ENCODE measurements around the gene ACTG2. TPM values are rescaled to one million over a fixed set of nuclear protein-coding genes. Genes with fewer than 3 reads are reported as not detected.
A peak's percentile ranks its signal among the peaks of the same experiment; 100 is the strongest.

The ACTG2 gene
- total and polyA plus RNA-seq, 7 donors, result 0.44 to 4.0 (median 2.7) TPM

- Histone ChIP-seq H3K4me1 (no peaks in the 10 kb centered on the region), H3K4me3 (no peak overlapping the region), H3K27ac (no peak overlapping the region), H3K9me3 (no peaks in the 10 kb centered on the region), H3K27me3 (ENCODE audit: insufficient read depth in 3 of 3, low read length in 2 of 3) (no peaks in the 10 kb centered on the region), H3K36me3 (ENCODE audit: insufficient read depth in 1 of 2, low read depth in 1 of 2) (no peaks in the 10 kb centered on the region)
- intact Hi-C loops (cut with DNase I), result no loop called here
- no peak for TF ChIP-seq CTCF (IDR thresholded peaks at IDR 0.05)
- ATAC-seq (no peak), DNase-seq (no peak)
- WGBS, 3 donors, result 88 to 96% (median 89%) methylated on average over 1 of the region's 1 CpG
Measured at GRCh38 chr2:73904952-73905351, 12.1 kb downstream of the ACTG2 start.

- DNase-seq, result no peak
- intact Hi-C loops (cut with DNase I), result no loop called here
- Histone ChIP-seq H3K27ac (no peak overlapping the region), H3K4me3 (no peak overlapping the region), H3K9me3 (no peaks in the 10 kb centered on the region), H3K36me3 (ENCODE audit: insufficient read depth in 1 of 2, low read depth in 1 of 2) (no peaks in the 10 kb centered on the region), H3K27me3 (ENCODE audit: insufficient read depth in 3 of 3, low read length in 2 of 3) (no peaks in the 10 kb centered on the region), H3K4me1 (no peaks in the 10 kb centered on the region)
- ATAC-seq, result no peak
- TF ChIP-seq CTCF (IDR thresholded peaks at IDR 0.05), result no peak
- WGBS, 3 donors, result 76 to 82% (median 78%) methylated on average over 5 of the region's 5 CpGs
Measured at GRCh38 chr2:73906847-73907505, 14.2 kb downstream of the ACTG2 start.

- no peaks in the 10 kb centered on the region for H3K9me3 ChIP-seq
- WGBS, 3 donors, result 36 to 42% (median 38%) methylated on average over 5 of the region's 5 CpGs
- H3K36me3 ChIP-seq (ENCODE audit: insufficient read depth in 1 of 2, low read depth in 1 of 2), result no peaks in the 10 kb centered on the region
- H3K4me3 ChIP-seq, result no peak overlapping the region
- H3K27ac ChIP-seq, result no peak overlapping the region
- H3K4me1 ChIP-seq, result no peaks in the 10 kb centered on the region
- intact Hi-C loops (cut with DNase I), result no loop called here
- no peak for DNase-seq
- peak; percentile 19 for TF ChIP-seq CTCF (IDR thresholded peaks at IDR 0.05)
- ATAC-seq, result peak in 2 of 4 donors; percentile 51
- no peaks in the 10 kb centered on the region for H3K27me3 ChIP-seq (ENCODE audit: insufficient read depth in 3 of 3, low read length in 2 of 3)
Measured at GRCh38 chr2:73907840-73908452, 15.1 kb downstream of the ACTG2 start.

- no peaks in the 10 kb centered on the region for H3K36me3 ChIP-seq (ENCODE audit: insufficient read depth in 1 of 2, low read depth in 1 of 2)
- no peaks in the 10 kb centered on the region for H3K4me1 ChIP-seq
- TF ChIP-seq CTCF (IDR thresholded peaks at IDR 0.05), result no peak
- WGBS, 3 donors, result 81 to 87% (median 81%) methylated on average over 10 of the region's 10 CpGs
- intact Hi-C loops (cut with DNase I), result no loop called here
- no peaks in the 10 kb centered on the region for H3K27me3 ChIP-seq (ENCODE audit: insufficient read depth in 3 of 3, low read length in 2 of 3)
- no peak overlapping the region for H3K4me3 ChIP-seq
- H3K9me3 ChIP-seq, result no peaks in the 10 kb centered on the region
- ATAC-seq, result no peak
- no peak overlapping the region for H3K27ac ChIP-seq
- DNase-seq, result no peak
Measured at GRCh38 chr2:73908689-73909652, 16.2 kb downstream of the ACTG2 start.
